ENCODE results near the gene EEF1AKMT2. TPM values are rescaled to one million over a fixed set of nuclear protein-coding genes. Genes with fewer than 3 reads are reported as not detected.
A peak's percentile ranks its signal among the peaks of the same experiment; 100 is the strongest.

EEF1AKMT2 gene
- total and polyA plus RNA-seq, 2 of the 13 experiments (the other 11 are each of a cell fraction or from before 2014, with no cell fraction given) = 11.3 to 19.3 TPM

- TF ChIP-seq ZSCAN12 (CRISPR knock-in tag; IDR thresholded peaks at IDR 0.05) (no peak), RORA (CRISPR knock-in tag; IDR thresholded peaks at IDR 0.05) (no peak), FOXP4 (CRISPR knock-in tag; IDR thresholded peaks at IDR 0.05) (peak; percentile 96), ZNF619 (CRISPR knock-in tag; IDR thresholded peaks at IDR 0.05) (0 out of 2 replicates have a peak, but pooled peaks have one; percentile 18), ZNF326 (CRISPR knock-in tag; IDR thresholded peaks at IDR 0.05; ENCODE audit: borderline replicate concordance) (no peak), ZNF556 (CRISPR knock-in tag; IDR thresholded peaks at IDR 0.05; ENCODE audit: borderline replicate concordance) (no peak), PHF5A (CRISPR knock-in tag; IDR thresholded peaks at IDR 0.05; ENCODE audit: low read depth, unreplicated experiment) (no peak), ZNF234 (CRISPR knock-in tag; conservative IDR thresholded peaks at IDR 0.05) (no peak), HIVEP1 (CRISPR knock-in tag; IDR thresholded peaks at IDR 0.05) (0 out of 2 replicates have a peak, but pooled peaks have one; percentile 56), ZBTB3 (CRISPR knock-in tag; IDR thresholded peaks at IDR 0.05; ENCODE audit: borderline replicate concordance, low read depth) (no peak), NR2F1 (CRISPR knock-in tag; IDR thresholded peaks at IDR 0.05) (0 out of 4 replicates have a peak, but pooled peaks of 1 of the 2 experiments have one; percentile 12), ZNF609 (CRISPR knock-in tag; IDR thresholded peaks at IDR 0.05; ENCODE audit: borderline replicate concordance) (0 out of 2 replicates have a peak, but pooled peaks have one; percentile 49), HOXA9 (CRISPR knock-in tag; IDR thresholded peaks at IDR 0.05; ENCODE audit: borderline replicate concordance) (0 out of 2 replicates have a peak, but pooled peaks have one; percentile 51), ATF4 (CRISPR knock-in tag; IDR thresholded peaks at IDR 0.05) (no peak), ZBTB42 (CRISPR knock-in tag; IDR thresholded peaks at IDR 0.05) (no peak), HNRNPK (IDR thresholded peaks at IDR 0.05; ENCODE audit: low read depth, low read length, poor library complexity, severe bottlenecking) (no peak), PCBP2 (optimal IDR thresholded peaks at IDR 0.05; ENCODE audit: low read depth, low read length, poor library complexity, severe bottlenecking) (no peak), PAF1 (CRISPR knock-in tag; IDR thresholded peaks at IDR 0.05) (no peak)
- TF ChIP-seq, protein P1, sequence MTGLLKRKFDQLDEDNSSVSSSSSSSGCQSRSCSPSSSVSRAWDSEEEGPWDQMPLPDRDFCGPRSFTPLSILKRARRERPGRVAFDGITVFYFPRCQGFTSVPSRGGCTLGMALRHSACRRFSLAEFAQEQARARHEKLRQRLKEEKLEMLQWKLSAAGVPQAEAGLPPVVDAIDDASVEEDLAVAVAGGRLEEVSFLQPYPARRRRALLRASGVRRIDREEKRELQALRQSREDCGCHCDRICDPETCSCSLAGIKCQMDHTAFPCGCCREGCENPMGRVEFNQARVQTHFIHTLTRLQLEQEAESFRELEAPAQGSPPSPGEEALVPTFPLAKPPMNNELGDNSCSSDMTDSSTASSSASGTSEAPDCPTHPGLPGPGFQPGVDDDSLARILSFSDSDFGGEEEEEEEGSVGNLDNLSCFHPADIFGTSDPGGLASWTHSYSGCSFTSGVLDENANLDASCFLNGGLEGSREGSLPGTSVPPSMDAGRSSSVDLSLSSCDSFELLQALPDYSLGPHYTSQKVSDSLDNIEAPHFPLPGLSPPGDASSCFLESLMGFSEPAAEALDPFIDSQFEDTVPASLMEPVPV (CRISPR knock-in tag; IDR thresholded peaks at IDR 0.05) = peak; percentile 48; the same call in 1 of the 2 replicates
These were observed 83.4 kb downstream of the EEF1AKMT2 start (continued) for GRCh38 chr10:124708246-124708779.
